ENCODE results near the gene ADGRL1.

- no peak for TF ChIP-seq CTCF (IDR thresholded peaks at IDR 0.05)
- no peak for TF ChIP-seq POLR2A (IDR thresholded peaks at IDR 0.05)
Measured at GRCh38 chr19:14112809-14113385, 93.1 kb downstream of the ADGRL1 start.
